Testis (tissue), 2 donors: ENCODE data around the gene TRAK1.

Experiments
- CTCF ChIP-seq, 3 experiments: fragments of 450-650 bp in 2 of 3; fragments of 200-600 bp in 1 of 3; sonication (generic) in 1 of 3; IDR thresholded peaks; one replicate each; pipeline ENCODE4 v1.5.1; 2016 to 2019; ENCODE audit warnings: antibody characterized with exemption in 3 of 3, mild to moderate bottlenecking in 2 of 3, moderate library complexity in 1 of 3
- POLR2A ChIP-seq: fragments of 450-650 bp; IDR thresholded peaks from one replicate; pipeline ENCODE4 v1.6.1; 2017; ENCODE audit warnings: antibody characterized with exemption, mild to moderate bottlenecking, moderate library complexity

- no peak for TF ChIP-seq CTCF (IDR thresholded peaks at IDR 0.05)
- no peak for TF ChIP-seq POLR2A
These were observed 111.2 kb downstream of the TRAK1 start for GRCh38 chr3:42202217-42202865.
